HG03378 (cell line): ENCODE results near the gene ANKRD36B.
"Not testable (repeated sequence)": the region's sequence is repeated elsewhere in the genome, so short reads cannot be mapped to it uniquely, and the experiment has no call there.

Source experiments
- ATAC-seq: cut with Tn5 transposase; IDR thresholded peaks from one replicate; pipeline ENCODE4 v1.9.1; 2021; ENCODE audit warnings: mild to moderate bottlenecking, moderate library complexity; ENCODE audit not compliant: unreplicated experiment

Gene ANKRD36B

GRCh38 chr2:97550498-97550897 lies 39.2 kb downstream of the ANKRD36B start:
- not testable (repeated sequence) for ATAC-seq

GRCh38 chr2:97549058-97549457 lies 40.6 kb downstream of the ANKRD36B start:
- not testable (repeated sequence) for ATAC-seq

GRCh38 chr2:97548536-97548935 lies 41.1 kb downstream of the ANKRD36B start:
- ATAC-seq, result not testable (repeated sequence)

GRCh38 chr2:97546711-97547110 lies 43.0 kb downstream of the ANKRD36B start:
- ATAC-seq, result no peak

GRCh38 chr2:97544911-97545310 lies 44.8 kb downstream of the ANKRD36B start:
- ATAC-seq, result not testable (repeated sequence)

GRCh38 chr2:97525904-97526303 lies 63.8 kb downstream of the ANKRD36B start:
- not testable (repeated sequence) for ATAC-seq

GRCh38 chr2:97523816-97524215 lies 65.9 kb downstream of the ANKRD36B start:
- not testable (repeated sequence) for ATAC-seq

GRCh38 chr2:97522916-97523555 lies 66.6 kb downstream of the ANKRD36B start:
- ATAC-seq, result not testable (repeated sequence)

GRCh38 chr2:97495651-97496050 lies 94.0 kb downstream of the ANKRD36B start:
- ATAC-seq, result not testable (repeated sequence)

- ATAC-seq, result not testable (repeated sequence)
Observed at GRCh38 chr2:97490141-97490540, 99.5 kb downstream of the ANKRD36B start.
